Activated naive CD8-positive, alpha-beta T cell treated with anti-CD3 and anti-CD28 coated beads for 36 hours (primary cell): ENCODE measurements around the gene SPAG17. TPM values are rescaled to one million over a fixed set of nuclear protein-coding genes. Genes with fewer than 3 reads are reported as not detected.

ENCODE experiments used
- DNase-seq: peaks from one replicate; pipeline ENCODE4 v3.0.0; 2021
- H3K27ac Mint-ChIP-seq: one replicate; pipeline ENCODE4 v1.8.0; 2022; ENCODE audit warnings: mild to moderate bottlenecking, moderate library complexity, mixed read lengths
- H3K27me3 Mint-ChIP-seq: one replicate; pipeline ENCODE4 v1.8.0; 2022; ENCODE audit warnings: mild to moderate bottlenecking, mixed read lengths
- H3K36me3 Mint-ChIP-seq: one replicate; pipeline ENCODE4 v1.8.0; 2021; ENCODE audit warnings: mild to moderate bottlenecking, mixed read lengths
- H3K4me1 Mint-ChIP-seq: one replicate; pipeline ENCODE4 v1.8.0; 2021; ENCODE audit warnings: mixed read lengths
- H3K4me3 Mint-ChIP-seq: one replicate; pipeline ENCODE4 v1.8.0; 2022; ENCODE audit warnings: mild to moderate bottlenecking, moderate library complexity, mixed read lengths
- H3K9me3 Mint-ChIP-seq: one replicate; pipeline ENCODE4 v1.8.0; 2022; ENCODE audit warnings: mixed read lengths
- total RNA-seq, 2 experiments: library from RNA; stranded (reverse); gene quantifications; one replicate each; pipeline ENCODE4 v1.2.3, GENCODE V29; 2021

The SPAG17 gene
- total RNA-seq, 2 experiments from 2014 or later, result not detected

GRCh38 chr1:118148034-118148433 lies 37.0 kb downstream of the SPAG17 start:
- H3K9me3 Mint-ChIP-seq, result no peaks in the 10 kb centered on the region
- H3K27ac Mint-ChIP-seq, result no peak overlapping the region
- H3K4me1 Mint-ChIP-seq, result no peaks in the 10 kb centered on the region
- no peak overlapping the region for H3K4me3 Mint-ChIP-seq
- no peaks in the 10 kb centered on the region for H3K36me3 Mint-ChIP-seq
- no peak for DNase-seq
- peaks cover 6% of the 10 kb centered on the region for H3K27me3 Mint-ChIP-seq

DNA sequence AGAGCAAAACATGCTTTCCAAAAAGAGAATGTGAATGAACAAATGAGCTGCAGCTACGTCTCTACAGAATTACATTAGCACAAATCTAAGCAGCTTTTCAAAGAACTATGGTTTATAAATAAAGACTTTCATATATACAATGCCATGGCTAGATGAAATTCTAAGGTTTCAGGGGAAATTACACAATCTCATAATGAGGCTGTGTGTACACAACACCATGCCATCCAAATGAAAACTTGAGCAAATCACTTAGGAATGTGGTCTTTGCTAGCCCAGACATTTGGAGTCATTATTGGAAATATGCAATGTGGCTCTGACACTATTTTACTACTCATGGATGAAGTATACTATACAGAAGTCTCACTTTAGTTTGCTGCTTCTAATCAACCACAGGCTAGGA lies 37.5 kb downstream of the SPAG17 start:
- Mint-ChIP-seq H3K27ac (no peak overlapping the region), H3K4me3 (no peak overlapping the region), H3K4me1 (no peaks in the 10 kb centered on the region), H3K36me3 (no peaks in the 10 kb centered on the region), H3K27me3 (peaks cover 9% of the 10 kb centered on the region), H3K9me3 (no peaks in the 10 kb centered on the region)
- no peak for DNase-seq

- H3K4me1 Mint-ChIP-seq, result no peaks in the 10 kb centered on the region
- H3K27ac Mint-ChIP-seq, result no peak overlapping the region
- peaks cover 5% of the 10 kb centered on the region for H3K27me3 Mint-ChIP-seq
- no peak for DNase-seq
- no peaks in the 10 kb centered on the region for H3K36me3 Mint-ChIP-seq
- H3K9me3 Mint-ChIP-seq, result no peaks in the 10 kb centered on the region
- H3K4me3 Mint-ChIP-seq, result no peak overlapping the region
Measured at GRCh38 chr1:118145721-118146120, 39.3 kb downstream of the SPAG17 start.

DNA sequence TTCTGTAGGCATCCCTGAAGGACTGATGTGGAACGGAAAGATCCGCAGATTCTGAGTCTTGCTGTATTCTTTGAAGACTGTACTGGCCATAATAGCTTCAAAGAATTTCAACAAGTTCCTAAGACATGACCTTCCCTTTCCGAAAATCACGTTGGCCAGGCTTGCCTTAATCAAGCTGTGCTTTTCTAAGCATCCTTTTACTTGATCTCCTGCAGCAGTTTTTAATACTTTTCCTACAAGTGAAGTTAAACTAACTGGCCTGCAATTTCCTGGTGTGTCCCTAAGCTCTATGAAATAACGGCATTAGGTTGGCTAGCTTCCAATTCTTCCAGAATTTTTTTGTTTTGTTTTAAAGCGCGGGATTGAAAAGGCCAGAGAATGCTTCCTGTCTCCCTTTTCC lies 40.3 kb downstream of the SPAG17 start:
- no peak overlapping the region for H3K27ac Mint-ChIP-seq
- H3K4me1 Mint-ChIP-seq, result no peaks in the 10 kb centered on the region
- H3K36me3 Mint-ChIP-seq, result no peaks in the 10 kb centered on the region
- peaks cover 6% of the 10 kb centered on the region for H3K27me3 Mint-ChIP-seq
- DNase-seq, result no peak
- no peak overlapping the region for H3K4me3 Mint-ChIP-seq
- H3K9me3 Mint-ChIP-seq, result no peaks in the 10 kb centered on the region

DNA sequence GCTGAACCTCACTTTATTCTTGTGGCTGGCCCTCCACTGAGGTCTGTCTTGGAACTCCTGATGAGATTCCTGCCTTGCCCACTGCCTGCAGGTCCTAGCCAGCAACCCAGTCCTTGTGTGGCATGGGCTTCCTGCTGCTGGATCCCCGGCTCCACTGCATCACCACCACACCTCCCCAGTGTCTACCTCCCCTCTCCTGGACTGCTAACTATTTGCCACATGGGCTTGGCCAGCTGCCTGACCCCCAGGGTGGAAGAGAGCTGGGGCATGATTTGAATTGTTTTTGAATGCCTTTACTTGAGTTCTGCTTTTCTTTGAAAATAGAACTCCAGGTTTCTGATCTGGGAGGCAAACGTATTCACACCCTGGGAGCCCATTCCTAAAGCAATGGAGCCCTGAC lies 41.2 kb downstream of the SPAG17 start:
- DNase-seq, result no peak
- H3K27me3 Mint-ChIP-seq, result peaks cover 12% of the 10 kb centered on the region
- no peak overlapping the region for H3K4me3 Mint-ChIP-seq
- no peaks in the 10 kb centered on the region for H3K4me1 Mint-ChIP-seq
- no peak overlapping the region for H3K27ac Mint-ChIP-seq
- H3K36me3 Mint-ChIP-seq, result no peaks in the 10 kb centered on the region
- H3K9me3 Mint-ChIP-seq, result peaks cover 2% of the 10 kb centered on the region

DNA sequence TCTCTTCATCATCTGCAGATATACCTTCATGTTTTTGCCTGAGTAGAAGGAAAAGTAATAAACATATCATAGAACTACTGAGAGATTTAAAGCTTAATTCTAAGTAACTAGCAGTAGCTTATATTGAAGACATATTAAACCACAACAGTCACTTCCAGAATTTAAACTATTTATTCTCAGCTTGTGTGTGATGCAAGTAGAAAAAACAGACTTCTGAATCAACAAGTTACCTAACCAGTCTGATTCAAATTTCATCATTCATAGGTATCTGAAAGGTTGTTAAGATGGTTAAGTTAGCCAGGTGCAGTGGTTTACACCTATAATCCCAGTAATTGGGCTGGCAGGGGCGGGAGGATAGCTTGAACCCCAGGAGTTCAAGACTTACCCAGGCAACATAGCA lies 41.9 kb downstream of the SPAG17 start:
- Mint-ChIP-seq H3K9me3 (peaks cover 2% of the 10 kb centered on the region), H3K36me3 (no peaks in the 10 kb centered on the region), H3K27me3 (peaks cover 12% of the 10 kb centered on the region), H3K27ac (no peak overlapping the region), H3K4me1 (no peaks in the 10 kb centered on the region), H3K4me3 (no peak overlapping the region)
- no peak for DNase-seq

- Mint-ChIP-seq H3K4me3 (no peak overlapping the region), H3K27me3 (peaks cover 12% of the 10 kb centered on the region), H3K9me3 (peaks cover 2% of the 10 kb centered on the region), H3K4me1 (no peaks in the 10 kb centered on the region), H3K36me3 (no peaks in the 10 kb centered on the region), H3K27ac (no peak overlapping the region)
- no peak for DNase-seq
Measured at GRCh38 chr1:118142546-118142945, 42.5 kb downstream of the SPAG17 start.

GRCh38 chr1:118137900-118138299 lies 47.1 kb downstream of the SPAG17 start:
- DNase-seq, result no peak
- peaks cover 2% of the 10 kb centered on the region for H3K9me3 Mint-ChIP-seq
- H3K36me3 Mint-ChIP-seq, result no peaks in the 10 kb centered on the region
- peaks cover 21% of the 10 kb centered on the region for H3K27me3 Mint-ChIP-seq
- H3K27ac Mint-ChIP-seq, result no peak overlapping the region
- peaks cover 6% of the 10 kb centered on the region for H3K4me1 Mint-ChIP-seq
- no peak overlapping the region for H3K4me3 Mint-ChIP-seq

GRCh38 chr1:118136187-118136941 lies 48.7 kb downstream of the SPAG17 start:
- no peaks in the 10 kb centered on the region for H3K36me3 Mint-ChIP-seq
- H3K9me3 Mint-ChIP-seq, result peaks cover 2% of the 10 kb centered on the region
- no peak overlapping the region for H3K27ac Mint-ChIP-seq
- peaks cover 6% of the 10 kb centered on the region for H3K4me1 Mint-ChIP-seq
- DNase-seq, result peak; percentile 63
- H3K4me3 Mint-ChIP-seq, result no peak overlapping the region
- peaks cover 27% of the 10 kb centered on the region for H3K27me3 Mint-ChIP-seq

DNA sequence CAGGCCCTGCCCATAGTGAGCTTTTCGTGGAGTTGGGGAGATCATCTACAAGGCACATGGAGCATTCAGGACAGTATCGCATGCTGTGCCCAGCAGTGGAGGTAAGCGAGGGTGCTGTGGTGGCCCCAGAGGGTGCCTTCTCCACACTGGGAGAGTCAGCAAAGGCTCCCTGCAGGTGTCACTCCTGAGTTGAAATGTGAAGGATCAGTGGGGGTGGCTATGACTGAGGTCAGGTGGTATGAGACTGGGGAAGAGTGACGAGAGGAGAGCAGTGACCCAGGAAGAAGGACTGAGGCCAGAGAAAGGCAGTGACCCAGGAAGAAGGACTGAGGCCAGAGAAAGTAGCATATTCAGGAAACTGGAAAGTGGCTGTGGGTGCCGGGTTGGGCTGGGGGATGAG lies 53.0 kb downstream of the SPAG17 start:
- H3K9me3 Mint-ChIP-seq, result peaks cover 1% of the 10 kb centered on the region
- no peak overlapping the region for H3K4me3 Mint-ChIP-seq
- peaks cover 19% of the 10 kb centered on the region for H3K27me3 Mint-ChIP-seq
- no peak for DNase-seq
- no peak overlapping the region for H3K27ac Mint-ChIP-seq
- no peaks in the 10 kb centered on the region for H3K36me3 Mint-ChIP-seq
- peaks cover 6% of the 10 kb centered on the region for H3K4me1 Mint-ChIP-seq

- Mint-ChIP-seq H3K9me3 (peaks cover 5% of the 10 kb centered on the region), H3K36me3 (no peaks in the 10 kb centered on the region), H3K4me3 (no peak overlapping the region), H3K27ac (no peak overlapping the region), H3K4me1 (no peaks in the 10 kb centered on the region), H3K27me3 (peaks cover 7% of the 10 kb centered on the region)
- no peak for DNase-seq
Measured at GRCh38 chr1:118128761-118129160, 56.3 kb downstream of the SPAG17 start.

DNA sequence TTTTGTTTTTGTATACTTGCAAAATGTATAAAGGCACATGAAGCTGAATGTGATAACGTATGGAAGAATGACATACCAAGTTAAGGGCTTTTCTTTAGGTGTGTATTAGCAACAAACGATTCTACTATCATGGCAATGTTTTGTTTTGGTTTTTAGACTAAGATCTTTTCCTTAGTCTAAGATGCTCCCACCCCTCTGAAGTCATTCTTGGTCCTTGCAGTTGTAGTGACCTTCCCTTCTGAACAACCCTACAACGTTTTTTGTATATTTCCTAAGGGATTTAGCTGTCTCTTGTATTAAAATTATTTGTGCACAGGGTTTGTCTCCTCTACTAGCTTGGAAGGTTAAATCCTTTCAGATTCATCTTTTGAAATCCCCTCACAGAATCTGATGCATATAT lies 61.0 kb downstream of the SPAG17 start:
- H3K9me3 Mint-ChIP-seq, result peaks cover 5% of the 10 kb centered on the region

DNA sequence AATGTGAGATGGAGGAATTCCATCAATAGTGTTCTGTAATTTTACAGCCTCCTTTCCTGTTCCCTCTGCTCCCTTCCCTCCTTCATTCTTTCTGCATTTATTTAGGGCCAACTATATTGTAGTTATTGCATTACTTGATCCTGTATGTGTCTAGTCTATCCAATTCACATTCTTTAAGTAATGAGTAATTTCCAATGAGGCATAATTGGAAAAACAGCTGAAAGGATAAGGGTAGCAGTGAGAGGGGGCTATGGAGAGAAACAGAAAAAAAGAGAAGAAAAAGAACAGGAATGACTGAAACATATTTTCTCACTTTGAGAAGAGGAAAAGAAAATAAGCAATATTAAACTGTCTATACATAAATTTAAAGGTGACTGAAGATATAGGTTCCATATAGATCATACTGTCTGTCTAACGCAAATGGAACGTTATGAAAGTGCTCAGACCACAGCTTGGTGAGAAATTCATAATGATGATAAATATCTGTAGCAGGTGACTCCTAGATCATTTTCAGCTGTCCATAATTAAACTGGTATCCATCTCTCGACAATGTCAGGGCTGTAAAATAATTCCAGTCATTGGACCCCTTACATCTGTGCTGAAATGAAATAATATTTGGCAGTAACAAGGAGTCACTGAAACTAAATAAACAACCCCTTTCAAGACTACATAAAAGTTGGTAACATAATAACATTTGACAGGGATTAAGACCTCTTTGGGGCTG lies 61.8 kb downstream of the SPAG17 start:
- Mint-ChIP-seq H3K4me1 (no peaks in the 10 kb centered on the region), H3K27me3 (no peaks in the 10 kb centered on the region), H3K9me3 (peaks cover 4% of the 10 kb centered on the region), H3K27ac (no peak overlapping the region), H3K36me3 (no peaks in the 10 kb centered on the region), H3K4me3 (no peak overlapping the region)
- DNase-seq, result no peak

More for the DNA sequence above, 61.0 kb downstream of the SPAG17 start:
- Mint-ChIP-seq H3K27ac (no peak overlapping the region), H3K4me3 (no peak overlapping the region), H3K27me3 (no peaks in the 10 kb centered on the region), H3K36me3 (no peaks in the 10 kb centered on the region), H3K4me1 (no peaks in the 10 kb centered on the region)
- no peak for DNase-seq

- no peak overlapping the region for H3K4me3 Mint-ChIP-seq
- H3K9me3 Mint-ChIP-seq, result peaks cover 4% of the 10 kb centered on the region
- H3K4me1 Mint-ChIP-seq, result no peaks in the 10 kb centered on the region
- H3K27ac Mint-ChIP-seq, result no peak overlapping the region
- DNase-seq, result no peak
- peaks cover under 1% of the 10 kb centered on the region for H3K27me3 Mint-ChIP-seq
- H3K36me3 Mint-ChIP-seq, result no peaks in the 10 kb centered on the region
Measured at GRCh38 chr1:118122234-118123004, 62.6 kb downstream of the SPAG17 start.

GRCh38 chr1:118118873-118119463 lies 66.1 kb downstream of the SPAG17 start:
- H3K36me3 Mint-ChIP-seq, result no peaks in the 10 kb centered on the region
- no peak overlapping the region for H3K4me3 Mint-ChIP-seq
- H3K27ac Mint-ChIP-seq, result no peak overlapping the region

More at GRCh38 chr1:118118873-118119463, 66.1 kb downstream of the SPAG17 start:
- DNase-seq, result no peak
- Mint-ChIP-seq H3K27me3 (peaks cover 17% of the 10 kb centered on the region), H3K4me1 (no peaks in the 10 kb centered on the region), H3K9me3 (no peaks in the 10 kb centered on the region)
